Transverse colon (tissue), 4 donors: ENCODE results near the gene E2F2.

Source experiments
- POLR2A ChIP-seq: fragments of 450-650 bp; IDR thresholded peaks from one replicate; pipeline ENCODE4 v1.6.1; 2016; ENCODE audit warnings: antibody characterized with exemption, mild to moderate bottlenecking, moderate library complexity
- POLR2AphosphoS5 ChIP-seq, 3 donors: sonication (generic); formaldehyde crosslinking; IDR thresholded peaks; one replicate each; pipeline ENCODE4 v1.6.1; 2016; ENCODE audit warnings: antibody characterized with exemption in 3 of 3
- TF ChIP-seq, protein P1 (sequence below), 5 experiments: fragments of 200-600 bp in 3 of 5; fragments of 450-650 bp in 2 of 5; sonication (generic) in 3 of 5; IDR thresholded peaks; 1 replicate in 2 of 5; 2 replicates in 3 of 5; pipeline ENCODE4 v1.5.1; 2016 to 2017; ENCODE audit warnings: antibody characterized with exemption in 5 of 5, inconsistent platforms in 3 of 5, mild to moderate bottlenecking in 2 of 5, moderate library complexity in 1 of 5

DNA sequence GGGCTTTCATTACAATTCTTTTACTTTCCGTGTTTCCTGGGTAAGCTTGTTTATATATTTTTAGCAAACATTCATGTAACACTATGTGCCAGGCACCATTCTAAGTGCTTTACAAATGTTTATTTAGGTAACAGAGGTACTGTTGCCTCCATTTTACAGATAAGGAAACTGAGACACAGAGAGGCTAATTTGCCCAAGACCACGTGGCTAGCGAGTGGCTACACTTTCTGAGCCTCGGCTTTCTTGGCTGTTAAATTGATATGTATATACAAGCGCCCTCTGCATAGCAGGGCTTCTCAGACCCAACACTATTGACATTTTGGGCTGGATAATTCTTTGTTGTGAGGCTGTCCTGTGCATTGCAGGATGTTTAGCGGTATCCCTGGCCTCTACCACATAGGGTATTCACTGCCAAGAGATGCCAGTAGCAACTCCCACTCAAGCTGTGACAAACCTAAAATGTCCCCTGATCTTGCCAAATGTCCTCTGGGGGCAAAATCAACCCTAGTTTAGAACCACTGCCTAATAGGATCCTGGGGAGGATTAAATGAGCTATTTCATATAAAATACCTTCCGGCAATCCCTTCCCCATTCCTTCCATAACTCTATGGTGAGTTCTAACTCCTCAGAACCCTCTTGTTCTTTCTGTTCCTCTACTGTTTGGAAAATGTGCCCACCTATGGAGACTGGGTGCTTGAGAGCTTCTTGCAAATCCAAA, 45.5 kb upstream of the E2F2 start:
- TF ChIP-seq, protein P1, sequence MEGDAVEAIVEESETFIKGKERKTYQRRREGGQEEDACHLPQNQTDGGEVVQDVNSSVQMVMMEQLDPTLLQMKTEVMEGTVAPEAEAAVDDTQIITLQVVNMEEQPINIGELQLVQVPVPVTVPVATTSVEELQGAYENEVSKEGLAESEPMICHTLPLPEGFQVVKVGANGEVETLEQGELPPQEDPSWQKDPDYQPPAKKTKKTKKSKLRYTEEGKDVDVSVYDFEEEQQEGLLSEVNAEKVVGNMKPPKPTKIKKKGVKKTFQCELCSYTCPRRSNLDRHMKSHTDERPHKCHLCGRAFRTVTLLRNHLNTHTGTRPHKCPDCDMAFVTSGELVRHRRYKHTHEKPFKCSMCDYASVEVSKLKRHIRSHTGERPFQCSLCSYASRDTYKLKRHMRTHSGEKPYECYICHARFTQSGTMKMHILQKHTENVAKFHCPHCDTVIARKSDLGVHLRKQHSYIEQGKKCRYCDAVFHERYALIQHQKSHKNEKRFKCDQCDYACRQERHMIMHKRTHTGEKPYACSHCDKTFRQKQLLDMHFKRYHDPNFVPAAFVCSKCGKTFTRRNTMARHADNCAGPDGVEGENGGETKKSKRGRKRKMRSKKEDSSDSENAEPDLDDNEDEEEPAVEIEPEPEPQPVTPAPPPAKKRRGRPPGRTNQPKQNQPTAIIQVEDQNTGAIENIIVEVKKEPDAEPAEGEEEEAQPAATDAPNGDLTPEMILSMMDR (IDR thresholded peaks at IDR 0.05): no peak
- no peak for TF ChIP-seq POLR2A
- no peak for TF ChIP-seq POLR2AphosphoS5 (IDR thresholded peaks at IDR 0.05)
